GM12873 (cell line): ENCODE data around the gene OR2AJ1.

Experiments used
- TF ChIP-seq, protein P1 (sequence below): IDR thresholded peaks from 2 replicates; pipeline ENCODE4 v1.5.1; 2012; ENCODE audit warnings: low read depth, mild to moderate bottlenecking, moderate library complexity, low read length, control low read depth; ENCODE audit not compliant: insufficient read depth; ENCODE audit errors: missing control alignments

Gene OR2AJ1

DNA sequence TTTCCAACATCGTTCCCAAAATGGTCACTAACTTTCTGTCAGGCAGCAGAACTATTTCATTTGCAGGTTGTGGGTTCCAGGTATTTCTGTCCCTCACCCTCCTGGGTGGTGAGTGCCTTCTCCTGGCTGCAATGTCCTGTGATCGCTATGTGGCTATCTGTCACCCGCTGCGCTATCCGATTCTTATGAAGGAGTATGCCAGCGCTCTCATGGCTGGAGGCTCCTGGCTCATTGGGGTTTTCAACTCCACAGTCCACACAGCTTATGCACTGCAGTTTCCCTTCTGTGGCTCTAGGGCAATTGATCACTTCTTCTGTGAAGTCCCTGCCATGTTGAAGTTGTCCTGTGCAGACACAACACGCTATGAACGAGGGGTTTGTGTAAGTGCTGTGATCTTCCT, 9.3 kb downstream of the OR2AJ1 start:
- TF ChIP-seq, protein P1, sequence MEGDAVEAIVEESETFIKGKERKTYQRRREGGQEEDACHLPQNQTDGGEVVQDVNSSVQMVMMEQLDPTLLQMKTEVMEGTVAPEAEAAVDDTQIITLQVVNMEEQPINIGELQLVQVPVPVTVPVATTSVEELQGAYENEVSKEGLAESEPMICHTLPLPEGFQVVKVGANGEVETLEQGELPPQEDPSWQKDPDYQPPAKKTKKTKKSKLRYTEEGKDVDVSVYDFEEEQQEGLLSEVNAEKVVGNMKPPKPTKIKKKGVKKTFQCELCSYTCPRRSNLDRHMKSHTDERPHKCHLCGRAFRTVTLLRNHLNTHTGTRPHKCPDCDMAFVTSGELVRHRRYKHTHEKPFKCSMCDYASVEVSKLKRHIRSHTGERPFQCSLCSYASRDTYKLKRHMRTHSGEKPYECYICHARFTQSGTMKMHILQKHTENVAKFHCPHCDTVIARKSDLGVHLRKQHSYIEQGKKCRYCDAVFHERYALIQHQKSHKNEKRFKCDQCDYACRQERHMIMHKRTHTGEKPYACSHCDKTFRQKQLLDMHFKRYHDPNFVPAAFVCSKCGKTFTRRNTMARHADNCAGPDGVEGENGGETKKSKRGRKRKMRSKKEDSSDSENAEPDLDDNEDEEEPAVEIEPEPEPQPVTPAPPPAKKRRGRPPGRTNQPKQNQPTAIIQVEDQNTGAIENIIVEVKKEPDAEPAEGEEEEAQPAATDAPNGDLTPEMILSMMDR, result no peak

DNA sequence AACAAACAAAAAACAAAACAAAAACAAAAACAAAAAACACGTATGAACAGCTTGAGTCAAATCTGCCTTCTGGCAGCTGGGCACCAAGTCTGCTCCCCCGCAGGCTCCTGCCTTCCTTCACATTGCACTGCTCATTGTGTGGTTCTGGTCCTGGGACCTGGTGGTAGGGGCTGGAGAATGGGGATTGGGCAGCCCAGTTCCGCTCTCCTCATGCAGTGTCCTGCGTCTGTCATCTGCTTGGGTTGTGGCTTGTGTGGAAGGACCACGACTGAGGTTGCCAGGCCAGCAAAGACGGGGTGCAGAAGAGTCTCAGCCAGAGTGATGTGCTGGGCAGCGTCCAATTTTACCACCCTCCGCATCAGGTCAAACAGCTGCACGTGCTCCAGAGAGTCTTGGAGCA, 11.1 kb downstream of the OR2AJ1 start:
- TF ChIP-seq, protein P1, result no peak

DNA sequence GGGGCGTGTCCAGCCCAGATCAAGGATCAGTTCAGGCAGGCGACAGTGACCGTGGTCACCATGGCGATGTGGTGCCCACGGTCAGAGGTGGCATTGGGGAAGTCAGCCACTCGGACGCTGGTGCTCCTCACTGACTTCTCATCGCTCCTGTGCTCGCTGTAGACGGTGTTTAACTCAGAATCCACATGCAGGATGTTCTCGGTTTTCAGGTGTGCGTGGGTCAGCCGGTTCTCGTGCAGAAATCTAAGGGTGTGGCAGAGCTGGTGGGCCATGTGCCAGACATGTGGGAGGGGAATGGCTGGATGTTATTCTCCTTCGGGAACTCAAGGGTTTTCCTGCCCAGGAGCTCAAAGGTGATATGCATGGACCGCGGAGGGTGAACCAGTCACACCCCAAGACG, 11.7 kb downstream of the OR2AJ1 start:
- TF ChIP-seq, protein P1, result no peak

DNA sequence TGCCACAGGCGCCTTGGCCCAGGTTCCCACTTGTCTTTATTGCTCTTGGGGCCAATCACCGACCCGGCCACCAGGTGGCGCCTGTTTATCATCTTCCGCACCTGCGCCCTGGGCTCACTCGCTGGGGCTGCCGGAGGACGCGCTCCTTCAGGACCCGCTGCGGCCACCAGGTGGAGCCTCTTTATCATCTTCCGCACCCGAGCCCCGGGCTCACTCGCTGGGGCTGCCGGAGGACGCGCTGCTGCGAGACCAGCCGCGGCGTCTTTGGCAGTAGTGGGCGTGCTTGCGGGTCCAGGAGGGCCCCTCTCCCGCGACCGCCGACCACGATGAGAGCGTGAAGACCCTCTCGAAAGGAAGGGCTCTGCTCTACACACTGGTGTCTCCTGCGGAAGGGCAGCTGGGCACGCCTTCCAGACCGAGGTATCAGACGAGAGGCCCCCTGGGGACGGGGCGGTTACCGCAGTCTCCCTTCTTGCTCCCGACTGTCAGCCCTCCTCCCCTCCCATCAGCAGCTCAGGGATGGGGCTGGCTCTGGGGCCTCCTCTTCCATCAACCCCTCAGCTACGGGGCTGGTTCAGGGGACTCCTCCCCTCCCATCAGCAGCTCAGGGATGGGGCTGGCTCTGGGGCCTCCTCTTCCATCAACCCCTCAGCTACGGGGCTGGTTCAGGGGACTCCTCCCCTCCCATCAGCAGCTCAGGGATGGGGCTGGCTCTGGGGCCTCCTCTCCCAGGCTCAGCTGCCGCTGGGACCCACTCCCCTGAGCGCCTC, 12.5 kb downstream of the OR2AJ1 start:
- TF ChIP-seq, protein P1, result peak; percentile 89

DNA sequence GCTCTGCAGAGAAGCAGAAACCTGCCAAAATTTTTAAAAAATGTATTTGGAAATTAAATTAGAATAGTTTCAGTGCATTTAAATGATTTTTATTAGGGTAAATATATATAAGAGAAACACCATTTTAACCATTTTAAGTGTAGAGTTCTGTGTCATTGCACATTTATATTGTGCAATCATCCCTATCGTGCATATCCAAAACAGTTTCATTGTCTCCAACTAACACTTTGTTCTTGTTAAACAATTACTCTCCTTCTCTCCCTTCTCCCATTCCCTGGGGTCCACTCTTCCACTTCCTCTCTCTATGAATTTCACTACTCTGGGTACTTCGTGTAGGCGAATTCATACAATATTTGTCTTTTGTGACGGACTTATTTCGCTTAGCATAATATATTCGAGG, 17.9 kb downstream of the OR2AJ1 start:
- TF ChIP-seq, protein P1, result no peak

DNA sequence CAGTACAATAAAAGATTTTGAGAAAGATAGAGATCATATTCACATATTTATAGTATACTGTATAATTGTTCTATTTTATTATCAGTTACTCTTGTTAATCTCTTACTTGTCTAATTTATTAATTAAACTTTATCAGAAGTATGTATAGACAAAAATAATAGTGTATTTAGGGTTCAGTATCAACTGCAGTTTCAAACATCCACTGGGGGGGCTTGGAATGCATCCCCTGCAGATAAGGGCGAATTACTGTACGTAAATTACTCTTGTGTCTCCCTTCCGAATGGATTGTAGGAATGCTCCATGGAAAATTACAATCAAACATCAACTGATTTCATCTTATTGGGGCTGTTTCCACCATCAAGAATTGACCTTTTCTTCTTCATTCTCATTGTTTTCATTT, 23.9 kb downstream of the OR2AJ1 start, which contains the start of gene OR2L8:
OR2L8 (plus strand) TSS at position 301 of the 400 bp plus-strand sequence; CDS start at position 301, 0 bp downstream.
- TF ChIP-seq, protein P1, result no peak

DNA sequence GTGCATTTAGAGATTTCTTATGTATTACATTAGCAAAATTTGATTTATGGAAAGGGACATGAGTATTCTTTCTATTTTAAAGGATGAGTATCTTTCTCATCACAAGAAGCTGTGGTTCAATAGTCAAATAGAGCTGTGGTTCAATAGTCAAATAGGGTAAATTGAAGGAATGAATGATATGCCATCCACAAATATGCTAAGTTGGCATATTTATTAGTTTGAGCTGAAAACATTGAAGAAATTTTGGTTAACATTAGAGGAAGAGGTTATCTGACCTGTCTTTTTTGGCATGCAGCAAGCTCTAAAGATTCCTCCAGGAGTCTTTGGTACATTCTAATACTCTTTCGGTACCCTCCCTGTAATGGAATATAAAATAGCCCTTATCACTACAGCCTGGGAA, 28.7 kb downstream of the OR2AJ1 start:
- TF ChIP-seq, protein P1, result no peak
